Natural killer cell (primary cell): ENCODE results near the gene IFNGR2. TPM values are rescaled to one million over a fixed set of nuclear protein-coding genes. Genes with fewer than 3 reads are reported as not detected.
"Not testable (repeated sequence)": the region's sequence is repeated elsewhere in the genome, so short reads cannot be mapped to it uniquely, and the experiment has no call there.

Source experiments
- ATAC-seq, 3 donors: fragments of 150-1000 bp in 2 of 3; fragments of 200-7000 bp in 1 of 3; cut with Tn5 transposase; 1 replicate in 1 of 3; 2 replicates in 2 of 3; pipeline ENCODE4 v1.10.0; 2021; ENCODE audit warnings: mild to moderate bottlenecking in 2 of 3, moderate library complexity in 2 of 3
- DNase-seq, 2 donors: peaks; one replicate each; pipeline versions ENCODE4 v3.0.0 to v3.0.0-alpha.2; 2013 to 2021; ENCODE audit warnings: mixed read lengths in 1 of 2
- H3K27ac ChIP-seq: one replicate; pipeline ENCODE4 v1.5.1; 2013; ENCODE audit warnings: mild to moderate bottlenecking, low read length
- H3K27me3 ChIP-seq: one replicate; pipeline ENCODE4 v1.6.1; 2013; ENCODE audit warnings: low read length; ENCODE audit not compliant: control insufficient read depth, insufficient read depth
- H3K36me3 ChIP-seq: one replicate; pipeline ENCODE4 v1.6.1; 2013; ENCODE audit warnings: low read length; ENCODE audit not compliant: control insufficient read depth, insufficient read depth
- H3K4me1 ChIP-seq: one replicate; pipeline ENCODE4 v1.6.1; 2013; ENCODE audit warnings: low read length; ENCODE audit not compliant: control insufficient read depth, insufficient read depth
- H3K4me3 ChIP-seq: one replicate; pipeline ENCODE4 v1.5.1; 2013; ENCODE audit warnings: low read length
- H3K9me3 ChIP-seq: one replicate; pipeline ENCODE4 v1.6.1; 2013; ENCODE audit warnings: low read length; ENCODE audit not compliant: control insufficient read depth, insufficient read depth
- H3K27ac Mint-ChIP-seq, 2 donors: one replicate each; pipeline ENCODE4 v1.8.0; 2022; ENCODE audit warnings: mild to moderate bottlenecking in 2 of 2, mixed read lengths in 2 of 2, moderate library complexity in 1 of 2
- H3K27me3 Mint-ChIP-seq, 2 donors: one replicate each; pipeline ENCODE4 v1.8.0; 2022; ENCODE audit warnings: low read depth in 2 of 2, mixed read lengths in 2 of 2
- H3K36me3 Mint-ChIP-seq: one replicate; pipeline ENCODE4 v1.8.0; 2022; ENCODE audit warnings: mixed read lengths
- H3K4me1 Mint-ChIP-seq, 2 donors: one replicate each; pipeline ENCODE4 v1.8.0; 2022; ENCODE audit warnings: mixed read lengths in 2 of 2
- H3K4me3 Mint-ChIP-seq: one replicate; pipeline ENCODE4 v1.8.0; 2022; ENCODE audit warnings: mild to moderate bottlenecking, moderate library complexity, mixed read lengths
- H3K9me3 Mint-ChIP-seq, 2 donors: one replicate each; pipeline ENCODE4 v1.8.0; 2022; ENCODE audit warnings: mixed read lengths in 2 of 2
- CTCF ChIP-seq: fragments of 200-600 bp; IDR thresholded peaks from one replicate; pipeline ENCODE4 v1.8.0; 2022; ENCODE audit warnings: antibody characterized with exemption
- WGBS: methylation state at CpG from one replicate; pipeline ENCODE4 v1.1.7; 2013; ENCODE audit warnings: missing lambda C conversion rate; ENCODE audit not compliant: insufficient coverage; 5-methylcytosine and 5-hydroxymethylcytosine counted together
- intact Hi-C: fragments of 100-400 bp; cut with micrococcal nuclease; formaldehyde crosslinking; loops from one replicate; pipeline ENCODE4 v1.14.2; 2022
- total RNA-seq, 4 donors: library from RNA; stranded (reverse); fragments of 120-200 nt in 1 of 4; gene quantifications; one replicate each; pipeline versions ENCODE4 v1.2.3 to v1.2.4, GENCODE V29; 2013 to 2022

IFNGR2 gene
- total RNA-seq, 3 donors from 2014 or later (not counting 1 experiment from before 2014, with no cell fraction given): 3.6 to 16.5 (median 8.6) TPM

GRCh38 chr21:33461538-33462250, 58.5 kb downstream of the IFNGR2 start:
- Histone ChIP-seq H3K4me3 (no peak overlapping the region), H3K27ac (no peak overlapping the region), H3K9me3 (no peaks in the 10 kb centered on the region), H3K4me1 (no peaks in the 10 kb centered on the region), H3K36me3 (peaks cover 31% of the 10 kb centered on the region), H3K27me3 (no peaks in the 10 kb centered on the region)
- Mint-ChIP-seq H3K27me3 (no peaks in the 10 kb centered on the region), H3K4me3 (no peak overlapping the region), H3K36me3 (peaks cover 7% of the 10 kb centered on the region), H3K4me1 (no peaks in the 10 kb centered on the region), H3K9me3 (no peaks in the 10 kb centered on the region), H3K27ac (no peak overlapping the region)
- no peak for TF ChIP-seq CTCF
- WGBS: 100% methylated on average over 4 of the region's 5 CpGs
- ATAC-seq: no peak
- intact Hi-C loops: no loop called here
- no peak for DNase-seq

- H3K27me3 Mint-ChIP-seq, H3K36me3 ChIP-seq, H3K36me3 Mint-ChIP-seq, DNase-seq, intact Hi-C loops, H3K27ac Mint-ChIP-seq, ATAC-seq, H3K4me1 ChIP-seq, H3K4me3 ChIP-seq, H3K9me3 Mint-ChIP-seq, H3K27ac ChIP-seq, H3K4me3 Mint-ChIP-seq, H3K27me3 ChIP-seq, H3K9me3 ChIP-seq: not testable (repeated sequence)
- H3K4me1 Mint-ChIP-seq: peaks cover 0 to 11% of the 10 kb centered on the region in 2 donors
- WGBS: 98% methylated on average over 4 of the region's 4 CpGs
Observed at GRCh38 chr21:33469183-33469582, 66.0 kb downstream of the IFNGR2 start.

GRCh38 chr21:33470701-33471100, 67.5 kb downstream of the IFNGR2 start:
- H3K27ac Mint-ChIP-seq: no peak overlapping the region
- no peaks in the 10 kb centered on the region for H3K9me3 ChIP-seq
- TF ChIP-seq CTCF: no peak
- H3K27me3 ChIP-seq: no peaks in the 10 kb centered on the region
- no peaks in the 10 kb centered on the region for H3K27me3 Mint-ChIP-seq
- H3K36me3 ChIP-seq: peaks cover 1% of the 10 kb centered on the region
- intact Hi-C loops: no loop called here
- WGBS: 96% methylated on average over 2 of the region's 2 CpGs
- H3K9me3 Mint-ChIP-seq: no peaks in the 10 kb centered on the region
- H3K4me1 Mint-ChIP-seq: peaks cover 0 to 11% of the 10 kb centered on the region in 2 donors
- no peaks in the 10 kb centered on the region for H3K4me1 ChIP-seq
- DNase-seq (no peak), ATAC-seq (no peak)
- no peak overlapping the region for H3K27ac ChIP-seq
- no peaks in the 10 kb centered on the region for H3K36me3 Mint-ChIP-seq
- no peak overlapping the region for H3K4me3 Mint-ChIP-seq
- H3K4me3 ChIP-seq: no peak overlapping the region

GRCh38 chr21:33473344-33473743, 70.1 kb downstream of the IFNGR2 start:
- H3K9me3 ChIP-seq: no peaks in the 10 kb centered on the region
- no peak for TF ChIP-seq CTCF
- Mint-ChIP-seq H3K4me3 (no peak overlapping the region), H3K4me1 (peaks cover 3 to 11% of the 10 kb centered on the region in 2 donors), H3K27me3 (no peaks in the 10 kb centered on the region), H3K27ac (no peak overlapping the region), H3K36me3 (no peaks in the 10 kb centered on the region), H3K9me3 (no peaks in the 10 kb centered on the region)
- H3K27me3 ChIP-seq: no peaks in the 10 kb centered on the region
- DNase-seq: no peak
- peaks cover 4% of the 10 kb centered on the region for H3K4me1 ChIP-seq
- 88% methylated on average over 2 of the region's 3 CpGs for WGBS
- no peak overlapping the region for H3K4me3 ChIP-seq
- H3K27ac ChIP-seq: no peak overlapping the region
- H3K36me3 ChIP-seq: no peaks in the 10 kb centered on the region
- ATAC-seq: no peak
- intact Hi-C loops: no loop called here
